Osteocyte (in vitro differentiated cells): Measurements from ENCODE around the gene RGSL1. TPM values are rescaled to one million over a fixed set of nuclear protein-coding genes. Genes with fewer than 3 reads are reported as not detected.

ENCODE experiments used
- DNase-seq: peaks from one replicate; pipeline ENCODE4 v3.0.0; 2021; ENCODE audit warnings: mixed read lengths; ENCODE audit not compliant: unreplicated experiment; ENCODE audit errors: extremely low spot score
- H3K27ac Mint-ChIP-seq: one replicate; pipeline ENCODE4 v1.8.0; 2021; ENCODE audit warnings: mild to moderate bottlenecking, mixed read lengths; ENCODE audit not compliant: unreplicated experiment
- H3K27me3 Mint-ChIP-seq: one replicate; pipeline ENCODE4 v1.8.0; 2021; ENCODE audit warnings: mixed read lengths; ENCODE audit not compliant: unreplicated experiment
- H3K36me3 Mint-ChIP-seq: one replicate; pipeline ENCODE4 v1.8.0; 2021; ENCODE audit warnings: mixed read lengths; ENCODE audit not compliant: unreplicated experiment
- H3K4me1 Mint-ChIP-seq: one replicate; pipeline ENCODE4 v1.8.0; 2021; ENCODE audit warnings: mixed read lengths; ENCODE audit not compliant: unreplicated experiment
- H3K4me3 Mint-ChIP-seq: one replicate; pipeline ENCODE4 v1.8.0; 2021; ENCODE audit warnings: mild to moderate bottlenecking, moderate library complexity, mixed read lengths; ENCODE audit not compliant: unreplicated experiment
- H3K9me3 Mint-ChIP-seq: one replicate; pipeline ENCODE4 v1.8.0; 2021; ENCODE audit warnings: mixed read lengths; ENCODE audit not compliant: unreplicated experiment
- total RNA-seq: library from RNA; stranded (reverse); gene quantifications from 2 replicates; pipeline ENCODE4 v1.2.1, GENCODE V29; 2021
- TF ChIP-seq, protein P1 (sequence below): fragments of 200-600 bp; sonication (generic); IDR thresholded peaks from 2 replicates; pipeline ENCODE4 v1.5.0; 2021; ENCODE audit warnings: antibody characterized with exemption, mild to moderate bottlenecking, moderate library complexity

RGSL1 gene
- total RNA-seq, 1 donor from 2014 or later = not detected

- Mint-ChIP-seq H3K36me3 (no peaks in the 10 kb centered on the region), H3K9me3 (peaks cover 1% of the 10 kb centered on the region), H3K4me3 (no peak overlapping the region), H3K27ac (no peak overlapping the region), H3K27me3 (peaks cover 8% of the 10 kb centered on the region), H3K4me1 (no peaks in the 10 kb centered on the region)
- no peak for DNase-seq
- TF ChIP-seq, protein P1, sequence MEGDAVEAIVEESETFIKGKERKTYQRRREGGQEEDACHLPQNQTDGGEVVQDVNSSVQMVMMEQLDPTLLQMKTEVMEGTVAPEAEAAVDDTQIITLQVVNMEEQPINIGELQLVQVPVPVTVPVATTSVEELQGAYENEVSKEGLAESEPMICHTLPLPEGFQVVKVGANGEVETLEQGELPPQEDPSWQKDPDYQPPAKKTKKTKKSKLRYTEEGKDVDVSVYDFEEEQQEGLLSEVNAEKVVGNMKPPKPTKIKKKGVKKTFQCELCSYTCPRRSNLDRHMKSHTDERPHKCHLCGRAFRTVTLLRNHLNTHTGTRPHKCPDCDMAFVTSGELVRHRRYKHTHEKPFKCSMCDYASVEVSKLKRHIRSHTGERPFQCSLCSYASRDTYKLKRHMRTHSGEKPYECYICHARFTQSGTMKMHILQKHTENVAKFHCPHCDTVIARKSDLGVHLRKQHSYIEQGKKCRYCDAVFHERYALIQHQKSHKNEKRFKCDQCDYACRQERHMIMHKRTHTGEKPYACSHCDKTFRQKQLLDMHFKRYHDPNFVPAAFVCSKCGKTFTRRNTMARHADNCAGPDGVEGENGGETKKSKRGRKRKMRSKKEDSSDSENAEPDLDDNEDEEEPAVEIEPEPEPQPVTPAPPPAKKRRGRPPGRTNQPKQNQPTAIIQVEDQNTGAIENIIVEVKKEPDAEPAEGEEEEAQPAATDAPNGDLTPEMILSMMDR = no peak
Measured at GRCh38 chr1:182484067-182484466, 34.1 kb downstream of the RGSL1 start.

DNA sequence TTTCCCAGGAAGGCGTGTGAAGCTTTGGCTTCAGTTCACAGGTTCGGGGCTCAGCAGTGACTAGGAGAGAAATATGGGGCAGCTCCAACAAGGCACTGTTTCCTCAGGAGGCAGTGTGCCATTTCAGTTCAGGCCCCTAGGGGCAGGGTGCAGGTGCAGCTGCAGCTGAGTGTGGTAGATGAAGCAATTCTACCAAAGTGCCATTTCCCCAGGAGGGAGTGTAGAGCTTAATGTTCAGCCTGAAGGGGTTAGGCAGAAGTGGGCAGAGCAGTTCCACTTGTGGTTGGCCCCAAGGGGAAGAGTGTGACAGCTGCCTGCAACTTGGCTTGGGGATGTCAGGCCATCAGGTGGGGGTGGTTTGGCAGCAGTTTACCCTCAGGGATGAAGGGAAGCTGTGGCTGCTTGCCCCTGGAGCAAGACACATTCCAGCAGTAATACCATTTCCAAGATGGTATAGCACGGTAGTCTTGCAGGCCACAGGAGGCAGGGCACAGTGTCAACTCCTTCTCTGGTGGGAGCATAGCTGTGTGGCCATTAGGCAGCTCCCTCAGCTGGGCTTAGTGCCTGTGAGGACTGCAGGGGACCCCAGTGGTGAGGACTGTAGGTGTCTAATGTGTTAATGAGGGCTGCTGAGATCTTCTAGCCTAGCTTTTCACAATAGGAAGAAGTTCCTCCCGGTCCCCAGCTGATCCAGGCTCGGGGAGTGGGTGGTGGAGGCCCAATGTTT, 34.7 kb downstream of the RGSL1 start:
- no peaks in the 10 kb centered on the region for H3K4me1 Mint-ChIP-seq
- TF ChIP-seq, protein P1 = peak; percentile 9
- no peak overlapping the region for H3K27ac Mint-ChIP-seq
- no peak for DNase-seq
- no peaks in the 10 kb centered on the region for H3K9me3 Mint-ChIP-seq
- H3K4me3 Mint-ChIP-seq = no peak overlapping the region
- peaks cover 8% of the 10 kb centered on the region for H3K27me3 Mint-ChIP-seq
- H3K36me3 Mint-ChIP-seq = no peaks in the 10 kb centered on the region

DNA sequence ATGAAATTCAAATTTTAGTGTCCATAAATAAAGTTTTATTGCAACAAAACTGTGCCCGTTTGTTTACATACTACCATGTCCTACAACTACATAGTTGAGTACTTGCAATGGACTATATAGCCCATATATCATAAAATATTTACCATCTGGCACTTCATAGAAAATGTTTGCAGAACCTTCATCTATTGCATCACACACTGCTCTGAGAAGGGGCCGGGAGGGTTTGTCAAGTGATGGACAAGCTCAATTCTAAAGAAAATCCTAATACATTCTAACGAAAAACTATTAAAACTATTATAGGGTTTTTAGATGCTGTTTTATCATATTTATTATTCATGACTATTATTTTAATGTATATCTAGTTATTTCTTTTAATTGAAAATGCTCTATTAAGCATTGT, 35.9 kb downstream of the RGSL1 start:
- H3K4me1 Mint-ChIP-seq = no peaks in the 10 kb centered on the region
- TF ChIP-seq, protein P1 = no peak
- no peak overlapping the region for H3K27ac Mint-ChIP-seq
- no peak overlapping the region for H3K4me3 Mint-ChIP-seq
- H3K36me3 Mint-ChIP-seq = no peaks in the 10 kb centered on the region
- peaks cover 10% of the 10 kb centered on the region for H3K27me3 Mint-ChIP-seq
- no peak for DNase-seq
- no peaks in the 10 kb centered on the region for H3K9me3 Mint-ChIP-seq

GRCh38 chr1:182488803-182489202, 38.9 kb downstream of the RGSL1 start:
- Mint-ChIP-seq H3K27me3 (peaks cover 2% of the 10 kb centered on the region), H3K4me3 (no peak overlapping the region), H3K4me1 (no peaks in the 10 kb centered on the region), H3K9me3 (no peaks in the 10 kb centered on the region), H3K27ac (no peak overlapping the region), H3K36me3 (no peaks in the 10 kb centered on the region)
- no peak for DNase-seq
- TF ChIP-seq, protein P1 = no peak

DNA sequence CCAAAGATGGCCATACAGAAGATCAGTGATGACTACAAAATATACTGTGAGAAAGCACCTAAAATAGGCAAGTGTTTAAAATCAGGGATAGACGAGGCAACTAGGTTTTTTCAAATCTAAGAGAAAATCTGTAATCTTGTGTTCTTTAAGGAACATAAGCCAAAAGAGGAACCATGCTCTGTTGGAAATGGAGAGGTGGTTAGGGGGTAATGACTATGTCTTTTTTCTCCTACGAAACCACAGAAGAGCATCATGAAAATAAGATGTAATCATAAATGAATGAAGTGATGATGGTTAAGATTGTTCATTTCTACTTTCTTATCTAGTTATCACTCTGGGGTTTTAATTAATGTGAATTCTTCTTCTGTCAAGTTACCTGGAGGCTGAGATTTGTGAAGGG, 43.1 kb downstream of the RGSL1 start:
- peaks cover 2% of the 10 kb centered on the region for H3K27me3 Mint-ChIP-seq
- no peak overlapping the region for H3K27ac Mint-ChIP-seq
- H3K4me3 Mint-ChIP-seq = no peak overlapping the region
- no peaks in the 10 kb centered on the region for H3K4me1 Mint-ChIP-seq
- TF ChIP-seq, protein P1 = no peak
- no peaks in the 10 kb centered on the region for H3K36me3 Mint-ChIP-seq
- no peaks in the 10 kb centered on the region for H3K9me3 Mint-ChIP-seq
- DNase-seq = no peak
